A549 (cell line): Measurements from ENCODE around the gene CMTM4. TPM values are rescaled to one million over a fixed set of nuclear protein-coding genes. Genes with fewer than 3 reads are reported as not detected.

Experiments used
- ATAC-seq, 2 experiments: fragments of 200-7000 bp in 1 of 2; fragments of >200 bp in 1 of 2; cut with Nextera tagmentation in 1 of 2; cut with Tn5 transposase in 1 of 2; 3 replicates each; pipeline versions ENCODE4 v1.8.0 to v1.9.1; 2018 to 2020; ENCODE audit warnings: mild to moderate bottlenecking in 1 of 2, moderate library complexity in 1 of 2
- CTCF ChIA-PET: fragments of 300-600 bp; sonication (Branson Sonifier 250); formaldehyde crosslinking; extraction: SDS; loops from one replicate; lab custom pipeline; 2021; ENCODE audit warnings: antibody characterized with exemption, inconsistent platforms; lab: Yijun Ruan, JAX
- POLR2A ChIA-PET: fragments of 350-600 bp; formaldehyde crosslinking; extraction: SDS; loops from one replicate; lab custom pipeline; 2021; ENCODE audit warnings: antibody characterized with exemption, inconsistent platforms; lab: Yijun Ruan, JAX
- DNase-seq, 2 experiments: peaks; one replicate each; pipeline versions ENCODE4 v3.0.0 to v3.0.0-alpha.2; 2011 to 2016; ENCODE audit warnings: low read depth in 1 of 2, low spot score in 1 of 2
- FAIRE-seq: peaks from 2 replicates; lab custom pipeline; 2011; peaks lifted over from hg19 to GRCh38; lab: Jason Lieb, UNC
- H3K27ac ChIP-seq, 2 experiments: fragments of >200 bp; sonication (Bioruptor Twin); formaldehyde crosslinking; 3 replicates each; pipeline ENCODE4 v1.5.1; 2016 to 2017
- H3K4me1 ChIP-seq: fragments of >200 bp; sonication (Bioruptor Twin); formaldehyde crosslinking; 3 replicates; pipeline ENCODE4 v1.6.1; 2016
- H3K4me2 ChIP-seq: fragments of >200 bp; sonication (Bioruptor Twin); formaldehyde crosslinking; 3 replicates; pipeline ENCODE4 v1.6.1; 2016
- H3K4me3 ChIP-seq: fragments of >200 bp; sonication (Bioruptor Twin); formaldehyde crosslinking; 3 replicates; pipeline ENCODE4 v1.5.1; 2016
- H3K9me3 ChIP-seq: fragments of >200 bp; sonication (Bioruptor Twin); formaldehyde crosslinking; 3 replicates; pipeline ENCODE4 v1.6.1; 2016
- CHD2 ChIP-seq: fragments of 150-350 bp; IDR thresholded peaks from 2 replicates; pipeline ENCODE4 v1.6.1; 2014; ENCODE audit warnings: low read length; ENCODE audit not compliant: partially characterized antibody
- CHD4 ChIP-seq: fragments of 200-600 bp; sonication (generic); IDR thresholded peaks from 2 replicates; pipeline ENCODE4 v1.6.1; 2016; ENCODE audit warnings: antibody characterized with exemption, mild to moderate bottlenecking, borderline replicate concordance
- EHMT2 ChIP-seq: fragments of 200-600 bp; sonication (generic); IDR thresholded peaks from 2 replicates; pipeline ENCODE4 v1.6.1; 2016; ENCODE audit warnings: antibody characterized with exemption, low read depth, mild to moderate bottlenecking, moderate library complexity
- HOXA7 ChIP-seq: fragments of 250-450 bp; sonication (Bioruptor Pico); IDR thresholded peaks from 2 replicates; pipeline ENCODE4 v1.5.0; 2020; ENCODE audit warnings: mild to moderate bottlenecking, moderate library complexity
- HOXB5 ChIP-seq: fragments of 250-450 bp; sonication (Bioruptor Pico); IDR thresholded peaks from 2 replicates; pipeline ENCODE4 v1.5.0; 2020; ENCODE audit warnings: mild to moderate bottlenecking, moderate library complexity
- PHF8 ChIP-seq: fragments of 200-600 bp; sonication (generic); IDR thresholded peaks from 2 replicates; pipeline ENCODE4 v1.6.1; 2016; ENCODE audit warnings: low read depth, mild to moderate bottlenecking, antibody characterized with exemption, moderate library complexity, borderline replicate concordance
- POLR2A ChIP-seq: IDR thresholded peaks from 2 replicates; pipeline ENCODE4 v1.6.1; 2012; ENCODE audit warnings: mild to moderate bottlenecking, low read length
- POLR2AphosphoS2 ChIP-seq: conservative IDR thresholded peaks from 2 replicates; pipeline ENCODE4 v1.6.1; 2012; ENCODE audit warnings: low read length, improper control_type of control experiment, inconsistent platforms
- RAD21 ChIP-seq, 2 experiments: fragments of >200 bp in 1 of 2; sonication (Bioruptor Twin) in 1 of 2; formaldehyde crosslinking in 1 of 2; IDR thresholded peaks in 1 of 2; conservative IDR thresholded peaks in 1 of 2; 2 replicates in 1 of 2; 3 replicates in 1 of 2; pipeline ENCODE4 v1.6.1; 2012 to 2018; ENCODE audit warnings: inconsistent platforms in 1 of 2
- RFX5 ChIP-seq: fragments of 450-650 bp; IDR thresholded peaks from 2 replicates; pipeline ENCODE4 v1.7.1; 2014; ENCODE audit warnings: antibody characterized with exemption, mild to moderate bottlenecking, moderate library complexity
- SMC3 ChIP-seq: fragments of >200 bp; sonication (Bioruptor Twin); formaldehyde crosslinking; IDR thresholded peaks from 3 replicates; pipeline ENCODE4 v1.6.1; 2018; ENCODE audit warnings: inconsistent platforms
- TP53 ChIP-seq: fragments of 250-450 bp; sonication (Bioruptor Pico); IDR thresholded peaks from 2 replicates; pipeline ENCODE4 v1.5.0; 2021; ENCODE audit warnings: mild to moderate bottlenecking, moderate library complexity
- ZNF302 ChIP-seq: fragments of 250-450 bp; sonication (Bioruptor Pico); IDR thresholded peaks from 2 replicates; pipeline ENCODE4 v1.9.0; 2021; ENCODE audit warnings: inconsistent platforms, mild to moderate bottlenecking, moderate library complexity
- ZSCAN20 ChIP-seq: fragments of 250-450 bp; sonication (Bioruptor Pico); IDR thresholded peaks from 2 replicates; pipeline ENCODE4 v1.8.0; 2022; ENCODE audit warnings: mild to moderate bottlenecking, moderate library complexity
- WGBS: methylation state at CpG from one replicate; pipeline ENCODE4 v1.1.6; 2017; ENCODE audit errors: missing lambda C conversion rate; 5-methylcytosine and 5-hydroxymethylcytosine counted together
- polyA plus RNA-seq, 4 experiments: library from polyadenylated mRNA; depleted of rRNA in 3 of 4; stranded (reverse); fragments of >200 nt; fragmentation: RNase III in 1 of 4; extraction: RNeasy Plus Mini Kit Qiagen cat#74134 plus additional on column Dnase treatment in 1 of 4; gene quantifications; 2 replicates in 3 of 4; 3 replicates in 1 of 4; pipeline ENCODE4 v1.2.3, GENCODE V29; 2011 to 2017
- TF ChIP-seq, protein P1 (sequence below): fragments of 250-450 bp; sonication (Bioruptor Pico); IDR thresholded peaks from 2 replicates; pipeline ENCODE4 v1.5.0; 2020; ENCODE audit warnings: low read depth, mild to moderate bottlenecking, moderate library complexity
- TF ChIP-seq, protein P2 (sequence below): IDR thresholded peaks from 2 replicates; pipeline ENCODE4 v1.6.1; 2012; ENCODE audit warnings: low read depth, borderline replicate concordance
- TF ChIP-seq, protein P3 (sequence below): fragments of >200 bp; sonication (Bioruptor Twin); formaldehyde crosslinking; IDR thresholded peaks from 3 replicates; pipeline ENCODE4 v1.5.1; 2016
- TF ChIP-seq, protein P4 (sequence below): fragments of 250-450 bp; sonication (Bioruptor Pico); IDR thresholded peaks from 2 replicates; pipeline ENCODE4 v1.5.0; 2021; ENCODE audit warnings: mild to moderate bottlenecking, moderate library complexity, borderline replicate concordance
- TF ChIP-seq, protein P5 (sequence below): IDR thresholded peaks from 2 replicates; pipeline ENCODE4 v1.6.1; 2012

CMTM4 gene
- polyA plus RNA-seq, 2 of the 4 experiments (the other 2 are of a cell fraction) = 24.8 to 58.6 TPM

DNA sequence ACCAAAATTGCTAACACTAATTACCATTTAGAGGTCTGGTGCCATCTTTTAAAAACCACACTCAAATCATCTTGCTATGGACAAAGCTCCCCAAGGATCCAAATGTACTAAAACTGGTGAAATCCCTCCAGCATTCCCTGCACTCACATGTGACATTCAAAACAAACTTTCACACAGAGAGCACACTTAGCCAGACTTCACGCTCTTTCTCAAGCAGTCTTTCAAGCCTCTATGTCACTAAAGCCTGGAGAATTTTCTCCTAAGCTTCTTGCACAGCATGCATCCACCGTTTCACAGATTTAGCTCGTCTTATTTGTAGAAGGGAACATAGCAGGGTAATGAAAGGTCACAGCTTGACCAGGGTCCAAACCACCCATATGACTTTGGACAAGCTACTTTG lies 72.8 kb downstream of the CMTM4 start:
- H3K27ac ChIP-seq = no peak overlapping the region
- H3K4me1 ChIP-seq = peaks cover 7% of the 10 kb centered on the region
- FAIRE-seq (no peak), DNase-seq (no peak), ATAC-seq (no peak)
- no peaks in the 10 kb centered on the region for H3K9me3 ChIP-seq
- ChIA-PET POLR2A (no interaction called here), CTCF (interaction anchor here (1.1 to 4.1 kb wide), 6 partner anchors 13 to 244 kb away, joined by 3 to 16 read pairs (median 8); no protein-coding TSS in a partner anchor)
- WGBS = 86% methylated on average over 3 of the region's 3 CpGs
- no peak overlapping the region for H3K4me2 ChIP-seq
- TF ChIP-seq CHD2 (no peak), CHD4 (no peak), POLR2AphosphoS2 (no peak), HOXA7 (CRISPR knock-in tag) (no peak), EHMT2 (no peak), HOXB5 (no peak), RFX5 (no peak), POLR2A (no peak)
- TF ChIP-seq, protein P1, sequence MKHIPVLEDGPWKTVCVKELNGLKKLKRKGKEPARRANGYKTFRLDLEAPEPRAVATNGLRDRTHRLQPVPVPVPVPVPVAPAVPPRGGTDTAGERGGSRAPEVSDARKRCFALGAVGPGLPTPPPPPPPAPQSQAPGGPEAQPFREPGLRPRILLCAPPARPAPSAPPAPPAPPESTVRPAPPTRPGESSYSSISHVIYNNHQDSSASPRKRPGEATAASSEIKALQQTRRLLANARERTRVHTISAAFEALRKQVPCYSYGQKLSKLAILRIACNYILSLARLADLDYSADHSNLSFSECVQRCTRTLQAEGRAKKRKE (CRISPR knock-in tag) = no peak
- TF ChIP-seq, protein P2, sequence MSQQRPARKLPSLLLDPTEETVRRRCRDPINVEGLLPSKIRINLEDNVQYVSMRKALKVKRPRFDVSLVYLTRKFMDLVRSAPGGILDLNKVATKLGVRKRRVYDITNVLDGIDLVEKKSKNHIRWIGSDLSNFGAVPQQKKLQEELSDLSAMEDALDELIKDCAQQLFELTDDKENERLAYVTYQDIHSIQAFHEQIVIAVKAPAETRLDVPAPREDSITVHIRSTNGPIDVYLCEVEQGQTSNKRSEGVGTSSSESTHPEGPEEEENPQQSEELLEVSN = no peak
- TF ChIP-seq, protein P3, sequence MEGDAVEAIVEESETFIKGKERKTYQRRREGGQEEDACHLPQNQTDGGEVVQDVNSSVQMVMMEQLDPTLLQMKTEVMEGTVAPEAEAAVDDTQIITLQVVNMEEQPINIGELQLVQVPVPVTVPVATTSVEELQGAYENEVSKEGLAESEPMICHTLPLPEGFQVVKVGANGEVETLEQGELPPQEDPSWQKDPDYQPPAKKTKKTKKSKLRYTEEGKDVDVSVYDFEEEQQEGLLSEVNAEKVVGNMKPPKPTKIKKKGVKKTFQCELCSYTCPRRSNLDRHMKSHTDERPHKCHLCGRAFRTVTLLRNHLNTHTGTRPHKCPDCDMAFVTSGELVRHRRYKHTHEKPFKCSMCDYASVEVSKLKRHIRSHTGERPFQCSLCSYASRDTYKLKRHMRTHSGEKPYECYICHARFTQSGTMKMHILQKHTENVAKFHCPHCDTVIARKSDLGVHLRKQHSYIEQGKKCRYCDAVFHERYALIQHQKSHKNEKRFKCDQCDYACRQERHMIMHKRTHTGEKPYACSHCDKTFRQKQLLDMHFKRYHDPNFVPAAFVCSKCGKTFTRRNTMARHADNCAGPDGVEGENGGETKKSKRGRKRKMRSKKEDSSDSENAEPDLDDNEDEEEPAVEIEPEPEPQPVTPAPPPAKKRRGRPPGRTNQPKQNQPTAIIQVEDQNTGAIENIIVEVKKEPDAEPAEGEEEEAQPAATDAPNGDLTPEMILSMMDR = no peak
- TF ChIP-seq, protein P4, sequence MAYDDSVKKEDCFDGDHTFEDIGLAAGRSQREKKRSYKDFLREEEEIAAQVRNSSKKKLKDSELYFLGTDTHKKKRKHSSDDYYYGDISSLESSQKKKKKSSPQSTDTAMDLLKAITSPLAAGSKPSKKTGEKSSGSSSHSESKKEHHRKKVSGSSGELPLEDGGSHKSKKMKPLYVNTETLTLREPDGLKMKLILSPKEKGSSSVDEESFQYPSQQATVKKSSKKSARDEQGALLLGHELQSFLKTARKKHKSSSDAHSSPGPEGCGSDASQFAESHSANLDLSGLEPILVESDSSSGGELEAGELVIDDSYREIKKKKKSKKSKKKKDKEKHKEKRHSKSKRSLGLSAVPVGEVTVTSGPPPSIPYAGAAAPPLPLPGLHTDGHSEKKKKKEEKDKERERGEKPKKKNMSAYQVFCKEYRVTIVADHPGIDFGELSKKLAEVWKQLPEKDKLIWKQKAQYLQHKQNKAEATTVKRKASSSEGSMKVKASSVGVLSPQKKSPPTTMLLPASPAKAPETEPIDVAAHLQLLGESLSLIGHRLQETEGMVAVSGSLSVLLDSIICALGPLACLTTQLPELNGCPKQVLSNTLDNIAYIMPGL = no peak
- H3K4me3 ChIP-seq = no peak overlapping the region

DNA sequence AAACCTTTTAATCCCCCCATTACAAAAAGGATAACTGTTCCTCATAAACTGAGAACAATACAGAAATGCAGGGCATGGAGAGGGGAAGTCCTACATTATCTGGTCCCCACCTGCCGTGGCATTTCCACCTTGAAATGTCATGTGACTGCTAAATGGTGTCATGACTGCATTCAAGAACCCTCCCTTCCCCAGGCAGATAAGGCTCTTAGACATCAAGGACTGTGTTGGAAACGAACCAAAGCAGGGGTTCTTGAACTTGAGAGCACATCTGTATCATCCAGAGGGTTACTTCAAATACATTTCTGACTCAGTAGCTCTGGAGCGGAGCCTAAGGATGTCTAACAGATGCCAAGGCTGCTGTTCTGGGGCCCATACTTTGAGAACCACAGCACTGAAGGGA lies 73.7 kb downstream of the CMTM4 start:
- 69% methylated on average over 3 of the region's 3 CpGs for WGBS
- FAIRE-seq (no peak), ATAC-seq (no peak), DNase-seq (no peak)
- no peak overlapping the region for H3K4me2 ChIP-seq
- no peak overlapping the region for H3K4me3 ChIP-seq
- TF ChIP-seq, protein P5, sequence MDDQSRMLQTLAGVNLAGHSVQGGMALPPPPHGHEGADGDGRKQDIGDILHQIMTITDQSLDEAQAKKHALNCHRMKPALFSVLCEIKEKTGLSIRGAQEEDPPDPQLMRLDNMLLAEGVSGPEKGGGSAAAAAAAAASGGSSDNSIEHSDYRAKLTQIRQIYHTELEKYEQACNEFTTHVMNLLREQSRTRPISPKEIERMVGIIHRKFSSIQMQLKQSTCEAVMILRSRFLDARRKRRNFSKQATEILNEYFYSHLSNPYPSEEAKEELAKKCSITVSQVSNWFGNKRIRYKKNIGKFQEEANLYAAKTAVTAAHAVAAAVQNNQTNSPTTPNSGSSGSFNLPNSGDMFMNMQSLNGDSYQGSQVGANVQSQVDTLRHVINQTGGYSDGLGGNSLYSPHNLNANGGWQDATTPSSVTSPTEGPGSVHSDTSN = no peak
- TF ChIP-seq TP53 (CRISPR knock-in tag) (no peak), PHF8 (no peak), SMC3 (no peak), ZNF302 (CRISPR knock-in tag) (no peak), ZSCAN20 (CRISPR knock-in tag) (no peak), RAD21 (conservative IDR thresholded peaks at IDR 0.05 in 1 of 2, IDR thresholded peaks at IDR 0.05 in 1 of 2) (no peak)
- H3K27ac ChIP-seq = no peak overlapping the region
- peaks cover 16% of the 10 kb centered on the region for H3K4me1 ChIP-seq
- CTCF ChIA-PET = interaction anchor here (1.1 to 4.1 kb wide), 4 partner anchors 12 to 28 kb away, joined by 3 to 16 read pairs (median 4); no protein-coding TSS in a partner anchor
- POLR2A ChIA-PET = no interaction called here
- no peaks in the 10 kb centered on the region for H3K9me3 ChIP-seq
